Heart left ventricle (tissue), 13 donors: ENCODE results near the gene OTUD6A.

Experiments
- CTCF ChIP-seq, 12 donors: fragments of 200-600 bp; sonication (generic) in 4 of 12; IDR thresholded peaks; one replicate each; pipeline versions ENCODE4 v1.5.0 to v1.8.0; 2018 to 2022; ENCODE audit warnings: antibody characterized with exemption in 12 of 12, mild to moderate bottlenecking in 5 of 12
- POLR2A ChIP-seq, 2 donors: fragments of 450-650 bp; IDR thresholded peaks; one replicate each; pipeline ENCODE4 v1.6.1; 2017; ENCODE audit warnings: antibody characterized with exemption in 2 of 2, mild to moderate bottlenecking in 2 of 2, moderate library complexity in 2 of 2
- donor health status: ischemic (EF 13 %, LVEDD 7.1; RV severe dilation, severe dysfunction).
- donor health status: DM: no; HTN: yes; CAD: no.
- donor health status: DM: no; HTN: no; CAD: no.
- donor health status: ischemic (EF 25% LVEDD 6.9; RV normal size, moderate dysfunction).
- donor health status: ischemic (EF 25% LVEDD 5.7; RV mildly dilated, moderate dysfunction).
- donor health status: ischemic (EF 35%, LVEDD 5.7; RV mildly dilated, moderate dysfunction).
- donor health status: nonischemic (EF 11% LVEDD 7.7; RV severe dilation, severe dysfunction).
- donor health status: DM: yes; HTN: yes; CAD: no.
- donor health status: PGD.
- donor health status: ischemic (EF 29% LVEDD 5.4; RV normal size, mild dysfunction).
- donor health status: nonischemic (EF 23%, LVEDD 6.1; RV moderate dilation, normal function).

- TF ChIP-seq CTCF (IDR thresholded peaks at IDR 0.05) (no peak), POLR2A (IDR thresholded peaks at IDR 0.05) (no peak)
Measured at GRCh38 chrX:70105229-70105628, 43.0 kb downstream of the OTUD6A start.
